ENCODE data around the gene TBP. TPM values are rescaled to one million over a fixed set of nuclear protein-coding genes. Genes with fewer than 3 reads are reported as not detected.

TBP gene
- total RNA-seq, 2 donors from 2014 or later, result 21.6 to 28.0 TPM

DNA sequence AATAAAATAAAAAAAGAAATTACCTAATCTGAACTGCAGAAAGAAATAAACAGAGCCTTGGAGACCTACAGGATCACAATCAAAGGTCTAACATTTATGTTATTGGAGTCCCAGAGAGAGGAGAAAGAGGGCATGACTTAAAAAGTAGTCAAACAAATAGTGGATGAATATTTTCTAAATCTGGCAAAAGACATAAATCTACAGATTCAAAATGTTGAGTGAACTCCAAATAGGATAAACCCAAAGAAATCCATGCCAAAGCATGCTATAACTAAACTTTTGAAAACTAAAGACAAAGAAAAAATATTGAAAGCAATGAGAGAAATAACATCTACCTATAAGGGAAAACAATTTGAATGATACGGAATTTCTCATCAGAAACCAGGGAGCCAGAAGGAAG lies 39.3 kb upstream of the TBP start:
- no peaks in the 10 kb centered on the region for H3K4me1 Mint-ChIP-seq
- TF ChIP-seq, protein P1, sequence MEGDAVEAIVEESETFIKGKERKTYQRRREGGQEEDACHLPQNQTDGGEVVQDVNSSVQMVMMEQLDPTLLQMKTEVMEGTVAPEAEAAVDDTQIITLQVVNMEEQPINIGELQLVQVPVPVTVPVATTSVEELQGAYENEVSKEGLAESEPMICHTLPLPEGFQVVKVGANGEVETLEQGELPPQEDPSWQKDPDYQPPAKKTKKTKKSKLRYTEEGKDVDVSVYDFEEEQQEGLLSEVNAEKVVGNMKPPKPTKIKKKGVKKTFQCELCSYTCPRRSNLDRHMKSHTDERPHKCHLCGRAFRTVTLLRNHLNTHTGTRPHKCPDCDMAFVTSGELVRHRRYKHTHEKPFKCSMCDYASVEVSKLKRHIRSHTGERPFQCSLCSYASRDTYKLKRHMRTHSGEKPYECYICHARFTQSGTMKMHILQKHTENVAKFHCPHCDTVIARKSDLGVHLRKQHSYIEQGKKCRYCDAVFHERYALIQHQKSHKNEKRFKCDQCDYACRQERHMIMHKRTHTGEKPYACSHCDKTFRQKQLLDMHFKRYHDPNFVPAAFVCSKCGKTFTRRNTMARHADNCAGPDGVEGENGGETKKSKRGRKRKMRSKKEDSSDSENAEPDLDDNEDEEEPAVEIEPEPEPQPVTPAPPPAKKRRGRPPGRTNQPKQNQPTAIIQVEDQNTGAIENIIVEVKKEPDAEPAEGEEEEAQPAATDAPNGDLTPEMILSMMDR (conservative IDR thresholded peaks at IDR 0.05), result no peak
- no peak overlapping the region for H3K4me3 Mint-ChIP-seq
- H3K27ac Mint-ChIP-seq, result no peak overlapping the region
- no peaks in the 10 kb centered on the region for H3K9me3 ChIP-seq (ENCODE audit: control insufficient read depth, low read length)
- no peak overlapping the region for H3K27ac ChIP-seq (ENCODE audit: low read depth, low read length)
- DNase-seq, result no peak
- no peak overlapping the region for H3K4me3 ChIP-seq (ENCODE audit: low read length)
- H3K36me3 ChIP-seq (ENCODE audit: control insufficient read depth, insufficient read depth, low read length), result no peaks in the 10 kb centered on the region
- H3K4me1 ChIP-seq (ENCODE audit: control insufficient read depth, insufficient read depth, low read length), result no peaks in the 10 kb centered on the region
- H3K27me3 Mint-ChIP-seq (ENCODE audit: insufficient read depth), result peaks cover 9% of the 10 kb centered on the region
- WGBS, 2 experiments (ENCODE audit: insufficient coverage in 1 of 2, insufficient read length in 1 of 2), result 100% methylated on average over 1 of the region's 1 CpG
- H3K9ac ChIP-seq (ENCODE audit: extremely low read depth, low read length, poor library complexity, severe bottlenecking), result no peak overlapping the region
- no peaks in the 10 kb centered on the region for H3K36me3 Mint-ChIP-seq (ENCODE audit: low read depth)
- H3K27me3 ChIP-seq (ENCODE audit: control insufficient read depth, insufficient read depth, low read length, poor library complexity, severe bottlenecking), result no peaks in the 10 kb centered on the region
- H3K9me3 Mint-ChIP-seq, result no peaks in the 10 kb centered on the region

DNA sequence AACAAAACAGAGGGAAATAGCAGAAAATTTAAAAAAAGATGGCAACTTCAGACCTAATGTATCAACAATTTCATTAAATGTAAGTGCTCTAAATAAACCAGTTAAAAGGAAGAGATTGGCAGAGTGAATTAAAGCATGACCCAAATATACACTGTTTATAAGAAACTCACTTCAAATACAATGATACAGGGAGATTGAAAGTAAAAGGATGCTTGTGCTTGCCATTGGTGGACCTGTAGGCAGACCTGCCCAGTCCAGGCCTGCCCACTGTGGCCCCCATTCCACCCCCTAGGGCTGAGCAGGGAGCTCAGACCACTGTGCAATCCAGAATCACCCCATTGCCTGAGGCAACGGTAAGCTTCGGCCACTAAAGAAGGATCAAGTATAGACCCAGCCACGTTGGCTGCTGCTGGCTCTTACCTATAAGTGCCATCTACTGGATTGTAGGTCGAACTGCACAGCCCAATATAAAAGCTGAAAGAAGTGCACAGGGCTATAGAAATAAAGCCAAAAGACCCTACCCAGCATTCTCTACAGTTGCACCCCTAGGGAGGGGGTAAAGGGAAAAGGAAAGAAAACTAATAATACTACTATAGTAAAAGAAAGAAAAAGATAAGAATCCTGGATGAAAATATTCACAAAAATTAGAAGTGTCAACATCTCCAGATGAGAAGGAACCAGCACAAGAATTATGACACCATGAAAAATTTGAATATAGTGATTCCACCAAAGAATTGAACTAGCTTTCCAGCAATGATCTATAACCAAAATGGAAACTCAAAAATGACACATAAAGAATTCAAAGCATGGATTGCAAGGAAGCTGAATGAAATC lies 37.2 kb upstream of the TBP start:
- Histone ChIP-seq H3K27ac (ENCODE audit: low read depth, low read length) (no peak overlapping the region), H3K27me3 (ENCODE audit: control insufficient read depth, insufficient read depth, low read length, poor library complexity, severe bottlenecking) (no peaks in the 10 kb centered on the region), H3K4me3 (ENCODE audit: low read length) (no peak overlapping the region), H3K9me3 (ENCODE audit: control insufficient read depth, low read length) (no peaks in the 10 kb centered on the region), H3K36me3 (ENCODE audit: control insufficient read depth, insufficient read depth, low read length) (no peaks in the 10 kb centered on the region), H3K9ac (ENCODE audit: extremely low read depth, low read length, poor library complexity, severe bottlenecking) (no peak overlapping the region), H3K4me1 (ENCODE audit: control insufficient read depth, insufficient read depth, low read length) (no peaks in the 10 kb centered on the region)
- peaks cover 2% of the 10 kb centered on the region for H3K27me3 Mint-ChIP-seq (ENCODE audit: insufficient read depth)
- H3K27ac Mint-ChIP-seq, result no peak overlapping the region
- TF ChIP-seq, protein P1 (conservative IDR thresholded peaks at IDR 0.05), result peak; percentile 89
- peaks cover 6% of the 10 kb centered on the region for H3K9me3 Mint-ChIP-seq
- H3K4me3 Mint-ChIP-seq, result no peak overlapping the region
- 13% methylated on average over 4 of the region's 4 CpGs; no CpG with 5 or more reads in 1 of the 2 experiments for WGBS, 2 experiments (ENCODE audit: insufficient coverage in 1 of 2, insufficient read length in 1 of 2)
- DNase-seq, result peak; percentile 80
- H3K36me3 Mint-ChIP-seq (ENCODE audit: low read depth), result no peaks in the 10 kb centered on the region
- H3K4me1 Mint-ChIP-seq, result no peaks in the 10 kb centered on the region

DNA sequence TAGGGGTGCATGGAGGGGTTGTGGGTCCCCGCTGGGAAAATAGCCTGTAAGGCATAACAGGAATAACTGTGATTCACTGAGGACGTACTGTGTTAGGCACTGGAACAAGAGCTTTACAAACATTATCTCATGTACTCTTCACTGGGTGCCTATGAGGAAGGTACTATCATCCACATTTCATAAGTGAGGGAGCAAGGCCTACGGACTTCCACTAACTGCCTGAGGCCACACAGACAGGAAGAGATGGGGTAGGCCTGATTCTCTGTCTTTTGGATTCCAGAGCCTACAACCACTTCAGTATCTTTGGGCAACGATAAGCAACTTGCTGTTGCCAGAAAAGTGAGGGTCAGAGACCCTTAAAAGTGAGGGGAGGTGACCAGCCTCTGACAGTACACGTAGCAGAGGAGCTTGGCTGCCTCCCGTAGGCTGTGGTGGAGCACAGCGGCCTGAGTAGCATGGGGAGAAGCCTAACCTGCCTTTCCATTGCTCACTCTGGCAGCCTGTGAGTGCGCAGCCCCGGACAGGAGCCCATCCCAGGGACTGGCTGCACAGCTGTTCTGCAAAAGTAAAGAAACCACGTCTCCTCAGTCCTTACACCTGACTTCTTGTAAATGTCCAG lies 31.5 kb upstream of the TBP start:
- TF ChIP-seq, protein P1 (conservative IDR thresholded peaks at IDR 0.05), result peak; percentile 74
- Mint-ChIP-seq H3K36me3 (ENCODE audit: low read depth) (no peaks in the 10 kb centered on the region), H3K9me3 (peaks cover 6% of the 10 kb centered on the region), H3K27me3 (ENCODE audit: insufficient read depth) (no peaks in the 10 kb centered on the region), H3K4me3 (no peak overlapping the region), H3K4me1 (no peaks in the 10 kb centered on the region), H3K27ac (no peak overlapping the region)
- no peak overlapping the region for H3K27ac ChIP-seq (ENCODE audit: low read depth, low read length)
- no peak overlapping the region for H3K9ac ChIP-seq (ENCODE audit: extremely low read depth, low read length, poor library complexity, severe bottlenecking)
- DNase-seq, result peak; percentile 83
- no peaks in the 10 kb centered on the region for H3K36me3 ChIP-seq (ENCODE audit: control insufficient read depth, insufficient read depth, low read length)
- no peak overlapping the region for H3K4me3 ChIP-seq (ENCODE audit: low read length)
- H3K4me1 ChIP-seq (ENCODE audit: control insufficient read depth, insufficient read depth, low read length), result no peaks in the 10 kb centered on the region
- 82 to 84% methylated on average over 7 to 10 of the region's 10 CpGs for WGBS, 2 experiments (ENCODE audit: insufficient coverage in 1 of 2, insufficient read length in 1 of 2)
- H3K9me3 ChIP-seq (ENCODE audit: control insufficient read depth, low read length), result no peaks in the 10 kb centered on the region
- no peaks in the 10 kb centered on the region for H3K27me3 ChIP-seq (ENCODE audit: control insufficient read depth, insufficient read depth, low read length, poor library complexity, severe bottlenecking)

Measured in endodermal cell (in vitro differentiated cells).